BJ (cell line): ENCODE data around the gene VEZT. TPM values are rescaled to one million over a fixed set of nuclear protein-coding genes. Genes with fewer than 3 reads are reported as not detected.

Experiments
- CTCF ChIA-PET: fragments of 350-600 bp; formaldehyde crosslinking; extraction: SDS; loops from one replicate; lab custom pipeline; 2021; ENCODE audit warnings: antibody characterized with exemption, inconsistent platforms; lab: Yijun Ruan, JAX
- POLR2A ChIA-PET: fragments of 300-600 bp; sonication (Branson Sonifier 250); formaldehyde crosslinking; extraction: SDS; loops from one replicate; lab custom pipeline; 2021; ENCODE audit warnings: antibody characterized with exemption; lab: Charles Lee
- DNase-seq: peaks from one replicate; pipeline ENCODE4 v3.0.0-alpha.2; 2011; ENCODE audit warnings: low read depth
- H3K27me3 ChIP-seq: 2 replicates; pipeline ENCODE4 v1.6.0; 2011; ENCODE audit warnings: low read length; ENCODE audit not compliant: control insufficient read depth, insufficient read depth
- H3K36me3 ChIP-seq: 2 replicates; pipeline ENCODE4 v1.5.1; 2011; ENCODE audit warnings: low read length; ENCODE audit not compliant: control insufficient read depth, insufficient read depth
- H3K4me3 ChIP-seq: 2 replicates; pipeline ENCODE4 v1.5.1; 2011; ENCODE audit warnings: low read depth, mild to moderate bottlenecking, control low read depth, low read length
- polyA minus RNA-seq: library from RNA; depleted of rRNA, polyadenylated mRNA; stranded (reverse); fragments of >200 nt; gene quantifications from 2 replicates; pipeline ENCODE4 v1.2.3, GENCODE V29; 2011; rRNA and poly(A)+ RNA removed
- polyA plus RNA-seq: library from polyadenylated mRNA; depleted of rRNA; stranded (reverse); fragments of >200 nt; gene quantifications from 2 replicates; pipeline ENCODE4 v1.2.3, GENCODE V29; 2011; rRNA removed
- TF ChIP-seq, protein P1 (sequence below): IDR thresholded peaks from 2 replicates; pipeline ENCODE4 v1.5.1; 2011; ENCODE audit warnings: low read depth, mild to moderate bottlenecking, control low read depth, inconsistent platforms, low read length, moderate library complexity; ENCODE audit not compliant: insufficient read depth

Gene VEZT, protein sequence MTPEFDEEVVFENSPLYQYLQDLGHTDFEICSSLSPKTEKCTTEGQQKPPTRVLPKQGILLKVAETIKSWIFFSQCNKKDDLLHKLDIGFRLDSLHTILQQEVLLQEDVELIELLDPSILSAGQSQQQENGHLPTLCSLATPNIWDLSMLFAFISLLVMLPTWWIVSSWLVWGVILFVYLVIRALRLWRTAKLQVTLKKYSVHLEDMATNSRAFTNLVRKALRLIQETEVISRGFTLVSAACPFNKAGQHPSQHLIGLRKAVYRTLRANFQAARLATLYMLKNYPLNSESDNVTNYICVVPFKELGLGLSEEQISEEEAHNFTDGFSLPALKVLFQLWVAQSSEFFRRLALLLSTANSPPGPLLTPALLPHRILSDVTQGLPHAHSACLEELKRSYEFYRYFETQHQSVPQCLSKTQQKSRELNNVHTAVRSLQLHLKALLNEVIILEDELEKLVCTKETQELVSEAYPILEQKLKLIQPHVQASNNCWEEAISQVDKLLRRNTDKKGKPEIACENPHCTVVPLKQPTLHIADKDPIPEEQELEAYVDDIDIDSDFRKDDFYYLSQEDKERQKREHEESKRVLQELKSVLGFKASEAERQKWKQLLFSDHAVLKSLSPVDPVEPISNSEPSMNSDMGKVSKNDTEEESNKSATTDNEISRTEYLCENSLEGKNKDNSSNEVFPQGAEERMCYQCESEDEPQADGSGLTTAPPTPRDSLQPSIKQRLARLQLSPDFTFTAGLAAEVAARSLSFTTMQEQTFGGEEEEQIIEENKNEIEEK
- polyA plus RNA-seq = 50.6 and 97.2 TPM in 2 replicates
- polyA minus RNA-seq = 51.5 and 52.8 TPM in 2 replicates

DNA sequence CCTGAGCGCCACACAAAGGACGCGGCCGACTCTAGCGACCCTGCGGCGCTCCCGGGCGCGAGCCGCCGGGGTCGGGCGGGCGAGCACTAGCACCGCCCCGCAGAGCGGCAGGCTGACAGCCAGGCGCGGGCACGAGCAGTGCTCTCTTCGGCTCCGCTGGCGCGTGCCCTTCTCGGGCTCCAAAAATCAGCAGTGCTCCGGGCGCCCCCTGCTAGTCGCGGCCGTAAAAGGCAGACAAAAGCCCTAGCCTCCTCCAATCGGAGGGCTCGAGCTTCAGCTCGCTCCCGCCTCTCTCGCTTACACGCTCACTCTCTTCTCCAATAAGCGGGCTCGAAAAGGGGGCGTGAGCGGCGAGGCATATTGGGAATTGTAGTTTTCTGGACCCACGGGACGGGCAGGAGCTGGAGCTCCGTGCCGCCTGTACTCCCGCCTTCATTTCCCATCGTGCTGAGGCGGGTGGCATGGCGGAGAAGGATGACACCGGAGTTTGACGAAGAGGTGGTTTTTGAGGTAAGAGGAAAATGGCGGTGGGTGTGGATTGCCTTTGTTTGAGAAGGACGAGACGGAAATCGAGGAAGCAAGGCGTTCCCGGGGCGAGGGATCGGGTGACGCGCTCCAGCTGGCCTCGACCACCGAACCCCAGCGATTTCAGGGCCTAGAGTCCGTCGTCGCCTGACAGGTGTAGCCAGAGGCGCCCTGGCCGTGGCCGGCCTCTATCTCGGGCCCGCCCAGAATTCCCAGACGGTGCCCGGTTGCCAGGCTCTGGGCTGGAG lies at the start of gene VEZT, which contains the start of gene FGD6:
VEZT (plus strand) TSS at position 431 of the 773 bp plus-strand sequence; CDS start at position 475, 44 bp downstream.
FGD6 (minus strand) TSS at position 91 of the 773 bp plus-strand sequence. CDS start 227 bp downstream, outside the sequence.
- TF ChIP-seq, protein P1, sequence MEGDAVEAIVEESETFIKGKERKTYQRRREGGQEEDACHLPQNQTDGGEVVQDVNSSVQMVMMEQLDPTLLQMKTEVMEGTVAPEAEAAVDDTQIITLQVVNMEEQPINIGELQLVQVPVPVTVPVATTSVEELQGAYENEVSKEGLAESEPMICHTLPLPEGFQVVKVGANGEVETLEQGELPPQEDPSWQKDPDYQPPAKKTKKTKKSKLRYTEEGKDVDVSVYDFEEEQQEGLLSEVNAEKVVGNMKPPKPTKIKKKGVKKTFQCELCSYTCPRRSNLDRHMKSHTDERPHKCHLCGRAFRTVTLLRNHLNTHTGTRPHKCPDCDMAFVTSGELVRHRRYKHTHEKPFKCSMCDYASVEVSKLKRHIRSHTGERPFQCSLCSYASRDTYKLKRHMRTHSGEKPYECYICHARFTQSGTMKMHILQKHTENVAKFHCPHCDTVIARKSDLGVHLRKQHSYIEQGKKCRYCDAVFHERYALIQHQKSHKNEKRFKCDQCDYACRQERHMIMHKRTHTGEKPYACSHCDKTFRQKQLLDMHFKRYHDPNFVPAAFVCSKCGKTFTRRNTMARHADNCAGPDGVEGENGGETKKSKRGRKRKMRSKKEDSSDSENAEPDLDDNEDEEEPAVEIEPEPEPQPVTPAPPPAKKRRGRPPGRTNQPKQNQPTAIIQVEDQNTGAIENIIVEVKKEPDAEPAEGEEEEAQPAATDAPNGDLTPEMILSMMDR = peak; percentile 65
- Histone ChIP-seq H3K36me3 (no peaks in the 10 kb centered on the region), H3K27me3 (no peaks in the 10 kb centered on the region), H3K4me3 (peak within 1 kb of the TSS; percentile 81)
- peak; percentile 98 for DNase-seq
- ChIA-PET POLR2A (interaction anchor here (0.6 to 0.7 kb wide), 4 partner anchors 59 to 346 kb away, joined by 3 to 10 read pairs (median 5); partner anchors contain the start of gene METAP2), CTCF (interaction anchor here (0.6 to 4.9 kb wide), 11 partner anchors 13 to 320 kb away, joined by 3 to 34 read pairs (median 4); no protein-coding TSS in a partner anchor)

GRCh38 chr12:95168746-95169145 lies 48.9 kb upstream of the VEZT start:
- Histone ChIP-seq H3K36me3 (no peaks in the 10 kb centered on the region; the same call in 1 of the 2 replicates), H3K27me3 (no peaks in the 10 kb centered on the region), H3K4me3 (no peak overlapping the region)
- ChIA-PET POLR2A (no interaction called here), CTCF (interaction anchor here (0.6 kb wide), 2 partner anchors 51 to 61 kb away, joined by 4 read pairs; no protein-coding TSS in a partner anchor)
- DNase-seq = no peak
- TF ChIP-seq, protein P1 = no peak

GRCh38 chr12:95169368-95169767 lies 48.2 kb upstream of the VEZT start:
- Histone ChIP-seq H3K27me3 (no peaks in the 10 kb centered on the region), H3K36me3 (no peaks in the 10 kb centered on the region; the same call in 1 of the 2 replicates), H3K4me3 (no peak overlapping the region)
- TF ChIP-seq, protein P1 = no peak
- CTCF ChIA-PET = no interaction called here
- POLR2A ChIA-PET = no interaction called here
- DNase-seq = peak; percentile 22

- Histone ChIP-seq H3K27me3 (no peaks in the 10 kb centered on the region), H3K4me3 (no peak overlapping the region), H3K36me3 (no peaks in the 10 kb centered on the region)
- TF ChIP-seq, protein P1 = no peak
- POLR2A ChIA-PET = no interaction called here
- peak; percentile 47 for DNase-seq
- CTCF ChIA-PET = interaction anchor here (1.2 to 1.3 kb wide), 2 partner anchors 26 to 27 kb away, joined by 3 to 4 read pairs; no protein-coding TSS in a partner anchor
Measured at GRCh38 chr12:95173392-95174251, 44.0 kb upstream of the VEZT start.
